ENCODE results near the gene SPAG16.

DNA sequence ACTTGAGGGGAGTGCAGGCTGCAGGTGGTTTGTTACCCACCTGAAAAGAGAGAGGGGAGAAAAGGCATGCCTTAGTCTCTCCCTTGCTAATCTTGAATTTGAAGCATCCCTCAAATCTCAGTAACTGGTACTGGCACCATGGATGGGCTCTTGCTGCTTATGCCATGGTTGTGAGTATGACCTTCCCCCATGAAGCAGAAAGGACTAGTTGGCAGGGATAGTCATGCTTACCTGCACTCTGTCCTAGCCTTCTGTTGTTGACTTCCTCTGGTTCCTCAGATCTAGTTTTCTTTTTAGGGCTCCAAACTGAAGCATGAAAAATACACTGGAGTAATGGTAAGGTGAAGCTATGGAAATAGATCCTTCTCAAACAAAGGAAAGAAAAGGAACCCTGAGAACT is 191.2 kb downstream of the SPAG16 start:
- TF ChIP-seq POLR2AphosphoS5 (IDR thresholded peaks at IDR 0.05; ENCODE audit: low read depth, low read length): no peak
- TF ChIP-seq, protein P1, sequence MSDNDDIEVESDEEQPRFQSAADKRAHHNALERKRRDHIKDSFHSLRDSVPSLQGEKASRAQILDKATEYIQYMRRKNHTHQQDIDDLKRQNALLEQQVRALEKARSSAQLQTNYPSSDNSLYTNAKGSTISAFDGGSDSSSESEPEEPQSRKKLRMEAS (IDR thresholded peaks at IDR 0.05): no peak
- TF ChIP-seq EZH2phosphoT487 (IDR thresholded peaks at IDR 0.05; ENCODE audit: borderline replicate concordance): no peak
